ENCODE results near the gene SPAG9. TPM values are rescaled to one million over a fixed set of nuclear protein-coding genes. Genes with fewer than 3 reads are reported as not detected.

SPAG9 gene
- polyA plus RNA-seq, 1 experiment, result 18.7 TPM

DNA sequence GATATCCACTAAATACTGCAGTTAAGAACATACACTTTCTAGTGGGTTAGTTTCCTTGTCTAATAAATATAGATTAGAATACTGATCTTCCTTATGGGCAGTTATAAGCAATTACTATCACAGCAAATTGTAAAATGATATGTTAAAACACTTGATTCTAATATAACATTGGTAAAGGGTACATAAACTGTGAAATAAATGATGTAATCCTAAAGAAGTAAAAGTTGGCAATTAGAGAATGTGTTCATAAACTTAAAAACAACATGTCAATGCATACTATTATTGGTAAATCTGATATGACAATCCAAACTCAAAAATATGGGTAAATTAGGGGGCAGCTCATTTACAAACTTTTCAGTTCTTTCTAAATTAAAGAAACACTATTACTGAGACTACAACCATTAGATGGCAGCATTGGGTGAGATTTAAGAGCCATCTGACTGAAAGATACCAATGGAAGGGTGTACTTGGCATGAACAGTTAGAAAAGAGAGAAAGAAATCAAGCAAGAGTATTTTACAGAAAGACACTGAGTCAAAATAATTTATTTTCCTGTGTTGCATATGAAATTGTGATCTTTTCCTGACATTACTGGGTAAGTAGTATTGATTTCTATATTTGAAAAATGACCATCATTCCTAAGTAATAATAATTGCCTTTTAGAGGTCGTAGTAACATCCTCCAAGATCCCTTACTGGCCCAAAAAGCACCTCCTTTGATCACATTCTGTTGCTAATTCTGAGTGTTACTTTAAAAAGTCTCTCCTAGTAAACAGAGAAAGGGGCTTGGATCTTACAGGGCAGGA, 119.6 kb downstream of the SPAG9 start:
- CTCF ChIA-PET, result interaction anchor here (0.6 to 7.4 kb wide), 21 partner anchors 10 to 218 kb away, joined by 3 to 78 read pairs (median 5); partner anchors contain the start of genes NME1 and TOB1

DNA sequence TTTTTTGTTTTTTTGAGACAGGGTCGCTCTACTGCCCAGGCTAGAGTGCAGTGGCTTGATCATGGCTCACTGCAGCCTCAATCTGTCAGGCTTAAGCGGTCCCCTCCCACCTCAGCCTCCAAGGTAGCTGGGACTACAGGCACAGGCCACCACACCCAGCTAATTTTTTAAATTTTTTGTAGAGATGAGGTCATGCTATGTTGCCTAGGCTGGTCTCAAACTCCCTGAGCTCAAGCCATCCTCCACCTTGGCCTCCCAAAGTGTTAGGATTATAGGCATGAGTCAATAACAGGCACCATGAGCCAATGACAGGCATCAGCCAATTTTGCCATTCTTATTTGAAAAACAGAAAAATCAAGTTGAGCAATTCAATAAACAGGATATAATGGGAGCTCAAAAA, 125.0 kb downstream of the SPAG9 start:
- CTCF ChIA-PET, result interaction anchor here (1.1 to 1.4 kb wide), 2 partner anchors 8 to 144 kb away, joined by 6 to 7 read pairs; no protein-coding TSS in a partner anchor
- TF ChIP-seq, protein P1, sequence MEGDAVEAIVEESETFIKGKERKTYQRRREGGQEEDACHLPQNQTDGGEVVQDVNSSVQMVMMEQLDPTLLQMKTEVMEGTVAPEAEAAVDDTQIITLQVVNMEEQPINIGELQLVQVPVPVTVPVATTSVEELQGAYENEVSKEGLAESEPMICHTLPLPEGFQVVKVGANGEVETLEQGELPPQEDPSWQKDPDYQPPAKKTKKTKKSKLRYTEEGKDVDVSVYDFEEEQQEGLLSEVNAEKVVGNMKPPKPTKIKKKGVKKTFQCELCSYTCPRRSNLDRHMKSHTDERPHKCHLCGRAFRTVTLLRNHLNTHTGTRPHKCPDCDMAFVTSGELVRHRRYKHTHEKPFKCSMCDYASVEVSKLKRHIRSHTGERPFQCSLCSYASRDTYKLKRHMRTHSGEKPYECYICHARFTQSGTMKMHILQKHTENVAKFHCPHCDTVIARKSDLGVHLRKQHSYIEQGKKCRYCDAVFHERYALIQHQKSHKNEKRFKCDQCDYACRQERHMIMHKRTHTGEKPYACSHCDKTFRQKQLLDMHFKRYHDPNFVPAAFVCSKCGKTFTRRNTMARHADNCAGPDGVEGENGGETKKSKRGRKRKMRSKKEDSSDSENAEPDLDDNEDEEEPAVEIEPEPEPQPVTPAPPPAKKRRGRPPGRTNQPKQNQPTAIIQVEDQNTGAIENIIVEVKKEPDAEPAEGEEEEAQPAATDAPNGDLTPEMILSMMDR (IDR thresholded peaks at IDR 0.05; ENCODE audit: insufficient read depth, low read depth, low read length), result no peak

More for the DNA sequence above, 119.6 kb downstream of the SPAG9 start:
- POLR2A ChIA-PET, result no interaction called here
- Histone ChIP-seq H3K36me3 (ENCODE audit: control insufficient read depth, insufficient read depth, low read length) (peaks cover 8% of the 10 kb centered on the region), H3K4me3 (ENCODE audit: low read depth, low read length) (no peak overlapping the region), H3K27me3 (ENCODE audit: control insufficient read depth, insufficient read depth, low read length) (no peaks in the 10 kb centered on the region)
- DNase-seq (ENCODE audit: low read depth), result no peak
- TF ChIP-seq, protein P1 (IDR thresholded peaks at IDR 0.05; ENCODE audit: insufficient read depth, low read depth, low read length), result peak; percentile 47

DNA sequence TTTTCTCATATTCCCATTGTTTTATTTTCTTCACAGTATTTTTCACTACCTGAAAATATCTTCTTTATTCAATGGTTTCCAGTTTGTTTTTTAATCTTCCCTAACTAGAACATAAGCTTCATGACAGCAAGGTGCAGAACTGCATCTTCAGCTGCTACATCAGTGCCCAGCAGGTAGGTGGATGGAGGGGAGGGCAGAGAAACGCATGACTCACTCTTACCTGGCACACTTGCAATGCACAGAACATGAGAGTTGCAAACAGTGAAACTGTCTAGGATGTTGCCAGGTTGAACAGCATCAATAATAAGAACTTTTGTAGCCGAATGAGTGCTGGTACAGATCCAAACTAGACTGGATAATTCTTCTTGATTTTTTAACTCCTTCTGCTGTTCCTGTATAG, 127.1 kb downstream of the SPAG9 start:
- DNase-seq (ENCODE audit: low read depth), result no peak
- no peaks in the 10 kb centered on the region for H3K27me3 ChIP-seq (ENCODE audit: control insufficient read depth, insufficient read depth, low read length)
- POLR2A ChIA-PET, result no interaction called here
- no peak overlapping the region for H3K4me3 ChIP-seq (ENCODE audit: low read depth, low read length)
- H3K36me3 ChIP-seq (ENCODE audit: control insufficient read depth, insufficient read depth, low read length), result peaks cover 15% of the 10 kb centered on the region
- TF ChIP-seq, protein P1 (IDR thresholded peaks at IDR 0.05; ENCODE audit: insufficient read depth, low read depth, low read length), result no peak
- CTCF ChIA-PET, result no interaction called here

More for the DNA sequence above, 125.0 kb downstream of the SPAG9 start:
- POLR2A ChIA-PET, result no interaction called here
- H3K36me3 ChIP-seq (ENCODE audit: control insufficient read depth, insufficient read depth, low read length), result peaks cover 13% of the 10 kb centered on the region
- no peak for DNase-seq (ENCODE audit: low read depth)
- H3K27me3 ChIP-seq (ENCODE audit: control insufficient read depth, insufficient read depth, low read length), result no peaks in the 10 kb centered on the region
- H3K4me3 ChIP-seq (ENCODE audit: low read depth, low read length), result no peak overlapping the region

DNA sequence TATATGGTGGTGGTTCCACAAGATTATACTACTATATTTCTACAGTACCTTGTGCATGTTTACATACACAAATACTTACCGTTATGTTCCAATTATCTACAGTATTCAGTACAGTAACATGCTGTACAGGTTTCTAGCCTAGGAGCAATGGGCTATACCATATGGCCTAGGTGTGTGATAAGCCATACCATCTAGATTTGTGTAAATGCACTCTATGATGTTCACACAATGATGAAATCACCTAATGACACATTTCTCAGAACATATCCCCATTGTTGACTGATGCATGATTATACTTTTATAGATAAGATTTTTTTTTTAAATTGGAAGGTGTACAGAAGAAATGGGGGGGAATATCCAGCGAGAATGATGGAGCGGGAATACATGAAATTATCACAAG, 131.5 kb downstream of the SPAG9 start:
- ChIA-PET POLR2A (no interaction called here), CTCF (no interaction called here)
- H3K36me3 ChIP-seq (ENCODE audit: control insufficient read depth, insufficient read depth, low read length), result peaks cover 12% of the 10 kb centered on the region
- H3K4me3 ChIP-seq (ENCODE audit: low read depth, low read length), result no peak overlapping the region
- TF ChIP-seq, protein P1 (IDR thresholded peaks at IDR 0.05; ENCODE audit: insufficient read depth, low read depth, low read length), result no peak
- H3K27me3 ChIP-seq (ENCODE audit: control insufficient read depth, insufficient read depth, low read length), result no peaks in the 10 kb centered on the region
- no peak for DNase-seq (ENCODE audit: low read depth)

DNA sequence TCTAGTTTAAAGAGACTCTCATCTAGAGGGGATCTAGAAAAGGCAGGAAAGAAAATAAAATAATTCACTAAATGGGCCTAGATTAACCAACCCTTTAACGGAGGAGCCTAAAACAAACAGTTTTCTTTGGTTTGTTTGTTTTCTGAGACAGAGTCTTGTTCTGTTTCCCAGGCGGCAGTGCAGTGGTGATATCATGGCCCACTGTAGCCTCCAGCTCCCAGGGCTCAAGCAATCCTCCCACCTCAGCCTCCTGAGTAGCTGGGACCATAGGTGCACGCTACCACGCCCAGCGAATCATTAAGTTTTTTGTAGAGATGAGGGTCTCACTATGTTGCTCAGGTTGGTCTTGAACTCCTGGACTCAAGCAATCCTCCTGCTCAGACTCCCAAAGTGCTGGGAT, 132.2 kb downstream of the SPAG9 start:
- ChIA-PET POLR2A (no interaction called here), CTCF (interaction anchor here (0.8 to 1.7 kb wide), 2 partner anchors 8 to 12 kb away, joined by 6 read pairs; no protein-coding TSS in a partner anchor)
- TF ChIP-seq, protein P1 (IDR thresholded peaks at IDR 0.05; ENCODE audit: insufficient read depth, low read depth, low read length), result no peak

More for the DNA sequence above, 132.2 kb downstream of the SPAG9 start:
- no peak for DNase-seq (ENCODE audit: low read depth)
- Histone ChIP-seq H3K27me3 (ENCODE audit: control insufficient read depth, insufficient read depth, low read length) (no peaks in the 10 kb centered on the region), H3K4me3 (ENCODE audit: low read depth, low read length) (no peak overlapping the region), H3K36me3 (ENCODE audit: control insufficient read depth, insufficient read depth, low read length) (peaks cover 12% of the 10 kb centered on the region)
